ENCODE data around the gene TPI1. TPM values are rescaled to one million over a fixed set of nuclear protein-coding genes. Genes with fewer than 3 reads are reported as not detected.

Gene TPI1
- total and polyA plus RNA-seq, 2 donors (not counting 3 experiments of a cell fraction or from before 2014, with no cell fraction given), result 643 to 1,816 TPM

GRCh38 chr12:6903722-6904121 lies 36.4 kb downstream of the TPI1 start:
- ChIA-PET POLR2A (no interaction called here), CTCF (interaction anchor here (1.5 to 2.0 kb wide), 3 partner anchors 13 to 34 kb away, joined by 5 to 7 read pairs (median 6); partner anchors contain the start of gene SPSB2)
- no peak for DNase-seq (ENCODE audit: low read depth, low spot score)
- no peaks in the 10 kb centered on the region for H3K9me1 ChIP-seq (replicated peaks; ENCODE audit: control insufficient read depth, extremely low read depth, insufficient read depth, low read length)
- no TSS peak for BruUV-seq (replicated peaks)
- intact Hi-C loops (cut with micrococcal nuclease), result loop anchor here (1.0 kb wide), 1 partner anchor 12 kb away; no protein-coding TSS in a partner anchor
- H2AFZ ChIP-seq (ENCODE audit: low read depth, low read length), result peak overlapping the region; percentile 86
- H3K79me2 ChIP-seq (ENCODE audit: control insufficient read depth, insufficient read depth, low read length), result no peaks in the 10 kb centered on the region
- H3K9ac ChIP-seq (replicated peaks; ENCODE audit: extremely low read depth, insufficient read depth, low read length), result no peak overlapping the region
- H3K9me3 ChIP-seq (replicated peaks; ENCODE audit: control insufficient read depth, insufficient read depth, low read length), result no peaks in the 10 kb centered on the region
- H3K4me1 ChIP-seq (ENCODE audit: control insufficient read depth, extremely low read depth, insufficient read depth, low read length), result peaks cover 7% of the 10 kb centered on the region
- H3K27me3 ChIP-seq (ENCODE audit: control insufficient read depth in 2 of 2, insufficient read depth in 2 of 2, low read length in 2 of 2), result no peaks in the 10 kb centered on the region
- H3K4me2 ChIP-seq (ENCODE audit: insufficient read depth, low read length), result no peak overlapping the region
- TF ChIP-seq EZH2 (IDR thresholded peaks at IDR 0.05; ENCODE audit: borderline replicate concordance, low read depth, low read length, severe bottlenecking) (no peak), MYC (IDR thresholded peaks at IDR 0.05; ENCODE audit: low read depth, low read length) (no peak), POLR2A (IDR thresholded peaks at IDR 0.05; ENCODE audit: low read depth, low read length) (no peak), JUN (IDR thresholded peaks at IDR 0.05; ENCODE audit: borderline replicate concordance, insufficient read depth, insufficient read length, low read depth) (no peak), FOS (IDR thresholded peaks at IDR 0.05; ENCODE audit: borderline replicate concordance, insufficient read depth, low read length) (no peak), MAX (IDR thresholded peaks at IDR 0.05; ENCODE audit: insufficient read depth, insufficient read length) (no peak), POLR2AphosphoS5 (IDR thresholded peaks at IDR 0.05; ENCODE audit: insufficient read depth, low read depth, low read length) (no peak), CTCF (IDR thresholded peaks at IDR 0.05; ENCODE audit: extremely low read depth in 1 of 2, insufficient read depth in 1 of 2, low read depth in 1 of 2, low read length in 2 of 2) (no peak), GATA2 (IDR thresholded peaks at IDR 0.05; ENCODE audit: insufficient read depth, insufficient read length, low read depth, low read length) (no peak)
- no peaks in the 10 kb centered on the region for H4K20me1 ChIP-seq (replicated peaks; ENCODE audit: control insufficient read depth, extremely low read depth, insufficient read depth, low read length)
- no peak overlapping the region for H3K27ac ChIP-seq (ENCODE audit: insufficient read depth, low read depth, low read length)
- dilution Hi-C loops (cut with MboI; ENCODE audit: extremely low pct_ligation_motif_present, low sequenced_read_pairs), result no loop called here
- FAIRE-seq, result no peak
- no peak overlapping the region for H3K4me3 ChIP-seq (replicated peaks in 1 of 3; ENCODE audit: insufficient read depth in 1 of 3, low read depth in 1 of 3, low read length in 3 of 3)
- H3K36me3 ChIP-seq (ENCODE audit: control insufficient read depth in 2 of 2, extremely low read depth in 1 of 2, insufficient read depth in 2 of 2, low read length in 2 of 2), result no peaks in the 10 kb centered on the region
